H1 (cell line): ENCODE measurements around the gene JOSD1. TPM values are rescaled to one million over a fixed set of nuclear protein-coding genes. Genes with fewer than 3 reads are reported as not detected.

Experiments used
- CTCF ChIA-PET: fragments of 300-600 bp; sonication (Branson Sonifier 250); formaldehyde crosslinking; loops from one replicate; lab custom pipeline; 2021; ENCODE audit not compliant: partially characterized antibody; lab: Charles Lee
- POLR2A ChIA-PET: fragments of 300-600 bp; sonication (Branson Sonifier 250); formaldehyde crosslinking; loops from one replicate; lab custom pipeline; 2021; ENCODE audit warnings: inconsistent platforms; ENCODE audit not compliant: partially characterized antibody; lab: Charles Lee
- DNase-seq, 2 experiments: peaks; one replicate each; pipeline versions ENCODE4 v3.0.0 to v3.0.0-alpha.2; 2010 to 2022; ENCODE audit warnings: low spot score in 2 of 2, low read depth in 1 of 2, mixed read lengths in 1 of 2
- FAIRE-seq: peaks from 2 replicates; lab custom pipeline; 2011; peaks lifted over from hg19 to GRCh38; lab: Jason Lieb, UNC
- H2AFZ ChIP-seq: 2 replicates; pipeline ENCODE4 v1.8.1; 2012; ENCODE audit warnings: low read length, inconsistent platforms
- H2AK5ac ChIP-seq: 2 replicates; pipeline ENCODE4 v1.6.1; 2013; ENCODE audit warnings: low read depth, low read length
- H2BK120ac ChIP-seq: replicated peaks from 2 replicates; pipeline ENCODE3; 2013; ENCODE audit warnings: low read depth, low read length, inconsistent platforms
- H2BK12ac ChIP-seq: 2 replicates; pipeline ENCODE4 v1.6.1; 2013; ENCODE audit warnings: low read depth, low read length
- H2BK15ac ChIP-seq: 2 replicates; pipeline ENCODE4 v1.6.1; 2013; ENCODE audit warnings: low read length
- H2BK20ac ChIP-seq: 2 replicates; pipeline ENCODE4 v1.6.1; 2013; ENCODE audit warnings: low read length
- H2BK5ac ChIP-seq: 2 replicates; pipeline ENCODE4 v1.6.1; 2013; ENCODE audit warnings: low read depth, low read length
- H3K14ac ChIP-seq: 2 replicates; pipeline ENCODE4 v1.6.1; 2013; ENCODE audit warnings: inconsistent platforms; ENCODE audit not compliant: insufficient read length
- H3K18ac ChIP-seq: 2 replicates; pipeline ENCODE4 v1.6.1; 2013; ENCODE audit warnings: low read length; ENCODE audit errors: extremely low read depth
- H3K23ac ChIP-seq: 2 replicates; pipeline ENCODE4 v1.6.1; 2013; ENCODE audit warnings: inconsistent platforms; ENCODE audit not compliant: insufficient read length
- H3K23me2 ChIP-seq: 2 replicates; pipeline ENCODE4 v1.6.1; 2013; ENCODE audit warnings: low read depth, low read length
- H3K27ac ChIP-seq: 2 replicates; pipeline ENCODE4 v1.6.1; 2011; ENCODE audit warnings: low read depth, low read length, inconsistent platforms
- H3K27me3 ChIP-seq, 4 experiments: replicated peaks in 1 of 4; 1 replicate in 1 of 4; 2 replicates in 3 of 4; pipeline versions ENCODE4 v1.6.1 to v1.8.1; 2011 to 2013; ENCODE audit warnings: low read length in 3 of 4, mild to moderate bottlenecking in 3 of 4, inconsistent platforms in 2 of 4, mixed read lengths in 2 of 4, moderate library complexity in 1 of 4; ENCODE audit not compliant: control insufficient read depth in 3 of 4, insufficient read depth in 3 of 4; ENCODE audit errors: extremely low read depth in 1 of 4
- H3K36me3 ChIP-seq, 4 experiments: 2 replicates each; pipeline versions ENCODE4 v1.6.1 to v1.8.1; 2011 to 2013; ENCODE audit warnings: mild to moderate bottlenecking in 4 of 4, low read length in 3 of 4, moderate library complexity in 2 of 4, control low read depth in 1 of 4, inconsistent platforms in 1 of 4; ENCODE audit not compliant: insufficient read depth in 4 of 4, control insufficient read depth in 2 of 4
- H3K4ac ChIP-seq: replicated peaks from 2 replicates; pipeline ENCODE3; 2013; ENCODE audit warnings: low read length, low read depth, mixed read lengths, inconsistent platforms; ENCODE audit not compliant: insufficient read length
- H3K4me1 ChIP-seq, 4 experiments: replicated peaks in 1 of 4; 1 replicate in 1 of 4; 2 replicates in 3 of 4; pipeline versions ENCODE4 v1.6.1 to v1.8.1; 2011 to 2013; ENCODE audit warnings: low read length in 3 of 4, inconsistent platforms in 2 of 4, mixed read lengths in 1 of 4; ENCODE audit not compliant: insufficient read depth in 4 of 4, control insufficient read depth in 3 of 4
- H3K4me2 ChIP-seq, 2 experiments: 2 replicates each; pipeline versions ENCODE4 v1.6.1 to v1.8.1; 2011 to 2013; ENCODE audit warnings: low read depth in 2 of 2, low read length in 2 of 2, control low read depth in 1 of 2, inconsistent platforms in 1 of 2, mild to moderate bottlenecking in 1 of 2; ENCODE audit not compliant: insufficient read depth in 1 of 2
- H3K4me3 ChIP-seq, 4 experiments: fragments of 200-600, 300-600 bp in 1 of 4; sonication (generic), shearing (Covaris generic), sonication (Bioruptor Twin) in 1 of 4; 2 replicates each; pipeline versions ENCODE4 v1.5.1 to v1.8.1; 2011 to 2016; ENCODE audit warnings: low read length in 4 of 4, low read depth in 3 of 4, control low read depth in 2 of 4, inconsistent platforms in 2 of 4, mild to moderate bottlenecking in 2 of 4, mixed read lengths in 1 of 4, moderate library complexity in 1 of 4; ENCODE audit not compliant: insufficient read depth in 2 of 4; ENCODE audit errors: extremely low read depth in 1 of 4
- H3K56ac ChIP-seq: replicated peaks from 2 replicates; pipeline ENCODE3; 2013; ENCODE audit warnings: low read depth, mild to moderate bottlenecking, mixed read lengths, low read length, inconsistent platforms; ENCODE audit not compliant: insufficient read length
- H3K79me1 ChIP-seq: 2 replicates; pipeline ENCODE4 v1.6.1; 2013; ENCODE audit warnings: low read depth, low read length, control low read depth
- H3K79me2 ChIP-seq, 2 experiments: 2 replicates each; pipeline versions ENCODE4 v1.6.1 to v1.8.1; 2012 to 2013; ENCODE audit warnings: low read length in 2 of 2, mild to moderate bottlenecking in 2 of 2, inconsistent platforms in 1 of 2; ENCODE audit not compliant: insufficient read depth in 2 of 2, control insufficient read depth in 1 of 2
- H3K9ac ChIP-seq, 4 experiments: replicated peaks in 1 of 4; 1 replicate in 1 of 4; 2 replicates in 3 of 4; pipeline versions ENCODE4 v1.6.1 to v1.8.1; 2011 to 2013; ENCODE audit warnings: low read depth in 3 of 4, low read length in 3 of 4, control low read depth in 2 of 4, mild to moderate bottlenecking in 2 of 4, moderate library complexity in 2 of 4, inconsistent platforms in 1 of 4; ENCODE audit errors: extremely low read depth in 1 of 4
- H3K9me3 ChIP-seq, 2 experiments: 2 replicates each; pipeline versions ENCODE4 v1.6.1 to v1.8.1; 2012 to 2013; ENCODE audit warnings: mild to moderate bottlenecking in 2 of 2, moderate library complexity in 2 of 2, control low read depth in 1 of 2, inconsistent platforms in 1 of 2, low read depth in 1 of 2, low read length in 1 of 2, mixed read lengths in 1 of 2; ENCODE audit not compliant: insufficient read depth in 2 of 2
- H4K20me1 ChIP-seq, 2 experiments: replicated peaks in 1 of 2; 2 replicates each; pipeline versions ENCODE3 to v1.8.1; 2011 to 2013; ENCODE audit warnings: inconsistent platforms in 2 of 2, low read length in 2 of 2, mild to moderate bottlenecking in 1 of 2; ENCODE audit not compliant: insufficient read depth in 2 of 2, control insufficient read depth in 1 of 2
- H4K5ac ChIP-seq: 2 replicates; pipeline ENCODE4 v1.6.1; 2013; ENCODE audit warnings: low read length, low read depth, mixed read lengths, inconsistent platforms; ENCODE audit not compliant: insufficient read length
- H4K8ac ChIP-seq: 2 replicates; pipeline ENCODE4 v1.8.0; 2013; ENCODE audit warnings: mild to moderate bottlenecking, moderate library complexity, low read length, inconsistent platforms; ENCODE audit not compliant: insufficient read depth; ENCODE audit errors: extremely low read depth
- H4K91ac ChIP-seq: replicated peaks from 2 replicates; pipeline ENCODE3; 2013; ENCODE audit warnings: low read length, mixed read lengths, inconsistent platforms; ENCODE audit not compliant: insufficient read length
- CTBP2 ChIP-seq: IDR thresholded peaks from 2 replicates; pipeline ENCODE4 v1.7.0; 2011; ENCODE audit warnings: borderline replicate concordance, mild to moderate bottlenecking, moderate library complexity, mixed read lengths, low read length; ENCODE audit not compliant: insufficient read depth, insufficient read length
- EP300 ChIP-seq, 2 experiments: IDR thresholded peaks; 1 replicate in 1 of 2; 2 replicates in 1 of 2; pipeline ENCODE4 v1.6.1; 2011 to 2012; ENCODE audit warnings: low read depth in 2 of 2, low read length in 2 of 2, mild to moderate bottlenecking in 2 of 2, borderline replicate concordance in 1 of 2, inconsistent platforms in 1 of 2, moderate library complexity in 1 of 2
- GTF2F1 ChIP-seq: IDR thresholded peaks from 2 replicates; pipeline ENCODE4 v1.6.1; 2012; ENCODE audit warnings: low read depth, low read length, improper control_type of control experiment, borderline replicate concordance
- KDM1A ChIP-seq: fragments of 200-600, 300-600 bp; sonication (generic); IDR thresholded peaks from 2 replicates; pipeline ENCODE4 v1.7.1; 2016; ENCODE audit warnings: mild to moderate bottlenecking, low read length, borderline replicate concordance
- NANOG ChIP-seq: IDR thresholded peaks from 2 replicates; pipeline ENCODE4 v1.6.1; 2011; ENCODE audit warnings: low read length, low read depth, mild to moderate bottlenecking, inconsistent platforms; ENCODE audit not compliant: insufficient read depth, poor library complexity, severe bottlenecking
- POLR2AphosphoS5 ChIP-seq: IDR thresholded peaks from 2 replicates; pipeline ENCODE4 v1.6.1; 2011; ENCODE audit warnings: low read depth, low read length
- RAD21 ChIP-seq, 2 experiments: IDR thresholded peaks in 1 of 2; conservative IDR thresholded peaks in 1 of 2; 2 replicates each; pipeline ENCODE4 v1.6.1; 2011; ENCODE audit warnings: low read depth in 2 of 2, low read length in 2 of 2, improper control_type of control experiment in 1 of 2, inconsistent platforms in 1 of 2, mild to moderate bottlenecking in 1 of 2, moderate library complexity in 1 of 2
- RXRA ChIP-seq: IDR thresholded peaks from 2 replicates; pipeline ENCODE4 v1.6.1; 2011; ENCODE audit warnings: low read depth, mild to moderate bottlenecking, low read length, moderate library complexity; ENCODE audit not compliant: insufficient read depth
- SIRT6 ChIP-seq: IDR thresholded peaks from one replicate; pipeline ENCODE4 v1.7.1; 2012; ENCODE audit warnings: low read length, inconsistent platforms
- TAF7 ChIP-seq: optimal IDR thresholded peaks from 2 replicates; pipeline ENCODE3; 2011; ENCODE audit warnings: low read depth, mild to moderate bottlenecking, inconsistent platforms, low read length, moderate library complexity, borderline replicate concordance
- USF2 ChIP-seq: IDR thresholded peaks from 2 replicates; pipeline ENCODE4 v1.6.1; 2011; ENCODE audit warnings: low read length, improper control_type of control experiment
- YY1 ChIP-seq: IDR thresholded peaks from 2 replicates; pipeline ENCODE4 v1.6.1; 2011; ENCODE audit warnings: low read depth, mild to moderate bottlenecking, low read length
- WGBS, 2 experiments: shearing (Covaris generic) in 1 of 2; methylation state at CpG; one replicate each; pipeline versions ENCODE4 v1.1.6 to v1.1.7; 2013 to 2015; ENCODE audit warnings: low lambda C conversion rate in 2 of 2, mixed read lengths in 2 of 2, inconsistent platforms in 1 of 2, low coverage in 1 of 2, missing lambda C conversion rate in 1 of 2; ENCODE audit not compliant: insufficient replicate concordance in 2 of 2, insufficient coverage in 1 of 2, insufficient read length in 1 of 2; ENCODE audit errors: extremely low coverage in 1 of 2, missing lambda C conversion rate in 1 of 2; 5-methylcytosine and 5-hydroxymethylcytosine counted together
- polyA plus RNA-seq, 7 experiments: library from polyadenylated mRNA; depleted of rRNA in 3 of 7; stranded (reverse) in 5 of 7; unstranded in 2 of 7; fragments of >200 nt in 5 of 7; fragments of 200-250 nt in 2 of 7; gene quantifications; 1 replicate in 5 of 7; 2 replicates in 1 of 7; 4 replicates in 1 of 7; pipeline versions ENCODE4 v1.2.1 to v1.2.3, GENCODE V29; 2011 to 2013; ENCODE audit warnings: missing spikeins in 2 of 7, mixed read lengths in 2 of 7
- total RNA-seq: library from RNA; stranded (reverse); fragmentation: NEBNext Ultra II Directional; extraction: Animal tissue kit (Norgen Biotek cat#: 25700); gene quantifications from 2 replicates; pipeline ENCODE4 v1.2.1, GENCODE V29; 2021

JOSD1 gene
- total and polyA plus RNA-seq, 2 of the 8 experiments (the other 6 are each of a cell fraction or from before 2014, with no cell fraction given) = 18.4 to 20.2 TPM

DNA sequence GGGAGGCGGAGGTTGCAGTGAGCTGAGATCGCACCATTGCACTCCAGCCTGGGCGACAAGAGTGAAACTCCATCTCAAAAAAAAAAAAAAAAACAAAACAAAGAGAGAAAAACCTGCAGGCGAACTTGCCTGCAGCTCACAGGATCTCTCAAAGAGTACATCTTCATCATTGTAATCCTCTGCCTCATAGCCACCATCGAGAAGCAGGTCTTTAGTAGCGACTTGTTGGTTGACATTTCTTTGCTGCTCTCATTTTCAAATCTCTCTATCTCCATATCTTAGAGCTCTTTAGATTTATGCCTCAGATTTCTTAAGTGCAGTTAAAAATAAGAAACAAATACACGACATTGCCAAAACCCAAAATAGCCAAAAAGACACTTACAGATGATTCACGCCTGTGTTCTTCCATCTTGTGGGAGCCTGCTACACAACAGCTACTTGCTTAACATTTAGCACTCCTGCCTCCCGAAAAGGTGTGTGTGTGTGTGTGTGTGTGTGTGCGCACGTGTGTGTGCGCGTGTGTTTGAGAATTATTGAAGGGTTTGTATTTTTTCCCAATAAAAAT lies 59.2 kb downstream of the JOSD1 start:
- Histone ChIP-seq H3K36me3 (peaks cover 0 to 9% (median 4%) of the 10 kb centered on the region in 4 experiments; a peak in 3 of 8 replicates), H3K79me1 (no peaks in the 10 kb centered on the region), H2AFZ (no peak overlapping the region), H3K4me2 (no peak overlapping the region), H3K79me2 (no peaks in the 10 kb centered on the region), H3K4me1 (no peaks in the 10 kb centered on the region), H3K23me2 (no peaks in the 10 kb centered on the region), H4K8ac (no peak overlapping the region), H2BK15ac (no peak overlapping the region), H3K27ac (no peak overlapping the region), H3K9ac (no peak overlapping the region), H2BK5ac (no peak overlapping the region), H2BK20ac (no peak overlapping the region), H3K23ac (no peak overlapping the region), H4K20me1 (no peaks in the 10 kb centered on the region), H2BK12ac (no peak overlapping the region), H2BK120ac (no peak overlapping the region), H3K27me3 (no peaks in the 10 kb centered on the region), H3K9me3 (no peaks in the 10 kb centered on the region), H2AK5ac (no peak overlapping the region), H4K5ac (no peak overlapping the region), H3K4ac (no peak overlapping the region), H3K18ac (no peak overlapping the region), H3K14ac (no peak overlapping the region), H4K91ac (no peak overlapping the region), H3K4me3 (no peak overlapping the region), H3K56ac (no peak overlapping the region)
- ChIA-PET POLR2A (interaction anchor here (1.0 kb wide), 1 partner anchor 14 kb away, joined by 3 read pairs; no protein-coding TSS in a partner anchor), CTCF (no interaction called here)
- no peak for FAIRE-seq
- DNase-seq = no peak
- WGBS, 2 experiments = 90% methylated on average over 13 of the region's 13 CpGs; no CpG with 5 or more reads in 1 of the 2 experiments
- no peak for TF ChIP-seq RAD21 (IDR thresholded peaks at IDR 0.05 in 1 of 2, conservative IDR thresholded peaks at IDR 0.05 in 1 of 2; ENCODE audit: low read depth in 2 of 2, low read length in 2 of 2)
- TF ChIP-seq SIRT6 = no peak
- no peak for TF ChIP-seq NANOG
- no peak for TF ChIP-seq EP300 (IDR thresholded peaks at IDR 0.05; ENCODE audit: borderline replicate concordance in 1 of 2, low read depth in 2 of 2, low read length in 2 of 2)
- TF ChIP-seq YY1 = no peak
- TF ChIP-seq POLR2AphosphoS5 = no peak
- TF ChIP-seq CTBP2 = no peak
- no peak for TF ChIP-seq USF2
- no peak for TF ChIP-seq TAF7
- TF ChIP-seq GTF2F1 = no peak
- no peak for TF ChIP-seq KDM1A
- no peak for TF ChIP-seq RXRA
